NCI-H1694 treated with DMSO at 0.1 percent for 48 hours (cell line): ENCODE results near the gene FIGLA.
A peak's percentile ranks its signal among the peaks of the same experiment; 100 is the strongest.

ENCODE experiments used
- DNase-seq: peaks from one replicate; lab custom pipeline; 2025; lab: John Stamatoyannopoulos, UW

FIGLA gene

GRCh38 chr2:70775141-70775540, 15.3 kb downstream of the FIGLA start:
- DNase-seq = no peak

GRCh38 chr2:70772486-70773155, 17.8 kb downstream of the FIGLA start:
- no peak for DNase-seq

DNA sequence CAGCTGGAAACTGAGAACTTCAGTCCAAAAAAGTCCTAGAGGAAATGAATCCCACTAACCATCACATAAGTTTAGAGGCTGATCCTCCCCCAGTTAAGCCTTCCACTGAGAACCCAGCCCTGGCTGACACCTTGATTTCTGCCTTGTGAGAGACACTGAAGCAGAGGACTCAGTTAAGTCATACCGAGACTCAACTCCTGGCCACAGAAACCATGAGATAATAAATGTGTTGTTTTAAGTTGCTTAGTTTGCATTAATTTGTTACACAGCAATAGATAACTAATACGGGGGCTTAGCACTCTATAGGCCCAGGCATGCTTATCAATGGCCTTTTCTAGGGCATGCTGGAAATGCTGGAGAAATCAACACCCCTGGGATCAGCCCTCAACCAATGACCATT, 19.0 kb downstream of the FIGLA start:
- DNase-seq = no peak

GRCh38 chr2:70769450-70769849, 21.0 kb downstream of the FIGLA start:
- no peak for DNase-seq

GRCh38 chr2:70768590-70769085, 21.8 kb downstream of the FIGLA start:
- DNase-seq = no peak

DNA sequence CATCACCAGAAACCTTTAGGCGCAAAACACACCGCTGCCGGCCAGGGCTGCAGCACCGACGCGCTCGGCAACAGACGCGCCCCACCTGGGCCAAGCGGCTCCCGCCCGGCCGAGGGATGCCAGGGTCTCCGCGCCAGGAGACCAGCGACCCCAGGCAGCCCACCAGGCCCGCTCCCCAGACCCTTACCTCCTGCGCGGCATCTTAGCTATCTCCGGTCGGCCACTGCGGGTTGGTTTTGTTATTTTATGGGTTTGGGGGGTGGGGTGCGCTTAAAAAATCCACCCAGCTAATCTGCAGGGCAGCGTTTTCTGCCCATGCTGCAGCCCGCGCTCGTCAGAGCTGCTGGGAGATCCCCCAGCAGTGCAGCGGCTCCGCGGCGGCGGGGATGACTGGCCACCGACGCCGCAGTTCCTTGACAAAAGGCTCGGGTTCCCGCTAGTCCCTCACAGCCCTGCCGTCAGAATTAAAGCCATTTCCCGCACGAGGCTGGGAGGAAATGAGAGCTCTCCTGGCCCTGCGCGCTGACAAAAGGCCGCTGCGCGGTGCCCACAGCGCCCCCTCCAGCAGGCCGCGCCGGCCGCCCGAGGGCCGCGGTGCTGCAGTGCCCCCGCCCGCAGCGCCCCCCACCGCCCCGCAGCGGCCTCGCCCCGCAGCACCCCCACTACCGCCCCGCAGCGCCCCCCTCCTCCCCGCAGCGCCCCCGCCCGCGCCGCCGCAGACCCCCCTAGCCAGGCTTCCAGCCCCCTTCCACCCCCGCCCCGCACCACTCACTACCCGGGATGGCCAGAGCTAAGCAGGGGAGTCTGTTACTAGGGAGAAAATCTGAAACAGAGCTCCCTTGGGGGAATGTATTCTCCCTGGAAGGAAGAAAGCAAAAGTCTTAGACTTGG, 22.5 kb downstream of the FIGLA start, which contains the start of gene ADD2:
Gene ADD2, minus strand, starts transcription at position 502 of the 891 bp plus-strand sequence. CDS start 61,792 bp downstream, outside the sequence.
- DNase-seq = peak; percentile 62

- DNase-seq = peak; percentile 39
Observed at GRCh38 chr2:70767079-70767698, 23.3 kb downstream of the FIGLA start.

- DNase-seq = peak; percentile 25
Observed at GRCh38 chr2:70766357-70767078, 23.9 kb downstream of the FIGLA start.

GRCh38 chr2:70765507-70765906, 24.9 kb downstream of the FIGLA start:
- DNase-seq = no peak

DNA sequence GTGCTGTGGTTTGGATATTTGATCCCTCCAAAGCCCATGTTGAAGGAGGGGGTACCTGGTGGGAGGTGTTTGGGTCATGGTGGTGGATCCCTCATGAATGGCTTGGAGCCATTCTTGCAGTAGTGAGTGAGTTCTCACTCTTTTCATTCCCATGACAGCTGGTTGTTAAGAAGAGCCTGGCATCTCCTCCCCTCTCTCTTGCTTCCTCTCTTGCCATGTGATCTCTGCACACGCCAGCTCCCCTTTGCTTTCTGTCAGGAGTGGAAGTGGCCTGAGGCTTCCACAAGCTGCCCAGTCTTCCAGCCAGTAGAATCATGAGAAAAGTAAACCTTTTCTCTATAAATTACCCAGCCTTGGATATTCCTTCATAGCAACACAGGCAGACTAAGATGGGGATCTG, 31.0 kb downstream of the FIGLA start:
- DNase-seq = no peak

- DNase-seq = no peak
Observed at GRCh38 chr2:70757966-70758365, 32.5 kb downstream of the FIGLA start.

- no peak for DNase-seq
Observed at GRCh38 chr2:70757360-70757759, 33.1 kb downstream of the FIGLA start.

DNA sequence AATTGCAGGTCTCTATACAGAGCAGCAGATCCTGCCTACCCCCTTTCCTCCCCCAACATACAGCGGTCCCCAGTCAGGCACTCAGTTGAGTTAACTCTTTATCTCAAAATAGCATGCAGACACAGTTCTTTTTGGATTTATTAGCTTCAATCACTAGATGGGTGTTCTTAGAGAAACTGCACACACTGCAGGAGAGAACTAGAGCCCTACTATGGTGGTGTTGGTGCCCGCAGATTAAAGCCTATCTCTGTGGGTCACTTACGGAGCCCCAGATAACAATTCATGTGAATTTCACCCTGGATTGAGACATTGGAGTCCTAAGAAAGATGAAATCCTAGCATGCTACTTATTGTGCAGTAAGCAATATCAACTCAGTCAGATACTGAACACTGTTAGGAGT, 34.3 kb downstream of the FIGLA start:
- no peak for DNase-seq

DNA sequence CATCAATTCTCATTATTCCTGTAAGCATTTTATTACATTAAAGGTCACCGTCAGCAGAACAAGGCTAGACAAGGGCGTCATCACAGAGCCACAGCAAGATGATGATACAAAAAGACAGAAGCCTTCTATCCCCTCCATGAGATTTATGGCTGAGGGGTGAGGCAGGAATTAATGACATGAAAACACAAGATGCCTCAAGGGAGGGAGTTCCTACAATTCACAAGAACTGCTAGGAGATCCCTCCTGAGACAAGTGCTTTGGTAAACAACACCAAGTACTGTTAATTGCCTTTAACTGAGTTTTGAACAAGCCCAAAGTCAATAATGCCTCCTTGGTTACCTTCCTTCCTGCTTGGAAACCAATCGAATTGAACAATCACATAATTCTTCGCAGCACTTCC, 36.5 kb downstream of the FIGLA start:
- no peak for DNase-seq

DNA sequence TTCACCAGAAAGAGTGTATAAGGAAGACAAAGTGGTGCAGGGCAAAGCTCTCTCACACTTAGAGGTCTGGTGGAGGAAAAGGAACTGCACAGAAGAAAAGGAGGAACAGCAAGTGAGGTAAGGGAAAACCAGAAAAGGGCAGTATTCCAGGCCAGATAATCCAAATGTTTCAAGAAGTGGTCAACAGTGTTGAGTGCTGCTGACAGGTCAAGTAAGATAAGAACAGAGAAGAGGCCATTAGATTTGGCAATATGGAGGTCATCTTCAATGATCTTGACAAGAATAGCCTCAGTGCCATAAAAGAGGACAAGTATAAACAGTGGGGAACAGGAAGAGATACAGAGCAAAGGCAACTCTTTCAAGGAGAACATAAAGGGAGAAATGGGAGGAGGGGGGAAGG, 37.4 kb downstream of the FIGLA start:
- no peak for DNase-seq

- DNase-seq = no peak
Observed at GRCh38 chr2:70752396-70752795, 38.0 kb downstream of the FIGLA start.

DNA sequence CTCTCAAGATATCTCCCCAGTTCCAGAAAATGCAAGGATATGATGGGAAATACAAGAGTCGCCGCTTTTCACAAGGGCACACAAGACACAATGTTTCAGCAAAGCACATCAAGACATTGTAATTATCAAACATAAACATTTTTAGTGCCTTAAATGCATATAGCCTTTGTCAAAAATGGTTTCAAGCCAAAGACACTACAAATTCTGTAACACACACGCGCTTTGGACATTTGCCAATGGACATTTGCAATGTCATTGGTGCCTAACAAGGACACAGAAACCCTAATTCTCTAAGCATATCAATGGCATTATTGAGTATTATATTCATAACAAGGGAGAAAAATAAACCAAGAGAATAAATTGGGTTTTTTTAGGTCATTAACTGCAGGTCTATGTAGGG, 38.6 kb downstream of the FIGLA start:
- DNase-seq = no peak

- no peak for DNase-seq
Observed at GRCh38 chr2:70750320-70750719, 40.1 kb downstream of the FIGLA start.

DNA sequence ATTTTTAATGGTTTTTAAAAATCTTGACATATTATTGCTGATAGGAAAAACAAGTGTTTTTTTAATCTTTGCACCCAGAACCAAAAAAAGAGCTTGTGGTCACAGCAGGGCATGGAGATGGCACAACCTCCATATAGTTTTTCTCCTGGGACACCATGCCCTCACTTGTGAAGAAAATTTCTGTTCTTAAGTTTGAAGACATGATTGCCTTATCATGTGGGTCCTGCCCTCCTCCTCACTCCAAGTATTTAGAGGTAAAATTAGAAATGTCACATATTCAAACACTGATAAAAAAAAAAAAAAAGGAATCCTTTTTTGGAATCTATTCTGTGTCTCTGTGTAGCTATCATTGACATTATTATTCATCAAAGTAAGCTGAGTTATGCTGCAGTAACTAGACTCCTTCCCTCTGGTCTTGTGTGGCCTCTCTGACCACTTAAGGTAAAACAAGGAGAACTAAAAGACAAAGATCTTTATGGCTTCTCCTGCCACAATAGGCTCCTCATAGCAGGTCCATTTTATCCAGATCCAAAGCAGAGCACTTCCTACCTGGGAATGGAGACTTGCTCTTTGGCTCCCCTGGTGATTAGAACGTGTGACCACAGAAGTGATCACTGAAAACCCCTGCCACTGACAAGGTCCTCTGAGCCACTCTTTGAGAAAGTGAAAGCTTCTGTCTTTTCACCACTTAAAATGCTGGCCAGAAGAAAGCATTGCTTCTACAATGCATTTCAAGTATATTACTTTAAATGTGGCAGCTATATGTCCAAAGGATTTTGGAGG, 42.2 kb downstream of the FIGLA start:
- no peak for DNase-seq

DNA sequence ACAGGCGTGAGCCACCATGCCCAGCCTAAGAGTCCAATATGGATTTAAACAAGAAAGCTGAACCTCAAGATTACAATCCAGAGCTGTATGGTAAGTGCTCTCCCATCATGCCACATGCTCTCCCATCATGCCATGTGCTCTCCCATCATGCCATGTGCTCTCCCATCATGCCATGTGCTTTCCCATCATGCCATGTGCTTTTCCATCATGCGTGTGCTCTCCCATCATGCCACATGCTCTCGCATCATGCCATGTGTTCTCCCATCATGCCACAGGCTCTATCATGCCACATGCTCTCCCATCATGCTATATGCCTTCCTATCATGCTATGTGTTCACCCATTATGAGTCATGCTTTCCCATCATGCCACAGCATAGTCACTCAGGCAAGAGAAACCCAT, 43.2 kb downstream of the FIGLA start:
- no peak for DNase-seq
